Frontal cortex (tissue), 4 donors: ENCODE data around the gene MT1HL1. TPM values are rescaled to one million over a fixed set of nuclear protein-coding genes. Genes with fewer than 3 reads are reported as not detected.

Experiments used
- DNase-seq, 2 donors: peaks; one replicate each; pipeline ENCODE4 v3.0.0; 2012; ENCODE audit warnings: low spot score in 2 of 2
- FAIRE-seq: peaks from 2 replicates; lab custom pipeline; 2012; peaks lifted over from hg19 to GRCh38; lab: Jason Lieb, UNC
- total RNA-seq: library from RNA; depleted of rRNA; stranded (reverse); fragments of >200 nt; gene quantifications from one replicate; pipeline ENCODE4 v1.2.3, GENCODE V29; 2014
- donor health status: control.
- donor health status: control.
- donor health status: control.

Gene MT1HL1
- not detected for total RNA-seq

DNA sequence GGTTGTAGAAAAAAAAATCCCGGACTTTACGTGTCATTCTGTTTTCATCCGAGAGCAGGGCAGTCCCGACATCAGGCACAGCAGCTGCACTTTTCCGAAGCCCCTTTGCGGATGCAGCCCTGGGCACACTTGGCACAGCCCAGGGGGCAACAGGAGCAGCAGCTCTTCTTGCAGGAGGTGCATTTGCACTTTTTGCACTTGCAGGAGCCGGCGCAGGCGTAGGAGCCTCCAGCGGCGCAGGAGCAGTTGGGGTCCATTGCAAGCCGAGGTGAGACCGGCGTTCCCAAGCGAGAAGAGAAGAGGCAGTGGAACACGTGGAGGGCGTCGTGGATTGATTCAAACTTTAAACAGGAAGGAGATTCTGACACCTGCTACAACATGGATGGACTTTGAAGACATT, at the start of gene MT1HL1:
Gene MT1HL1, minus strand, starts transcription at position 326 of the 400 bp plus-strand sequence. Its CDS starts 69 bp downstream, at position 257.
- DNase-seq (no peak), FAIRE-seq (no peak)

DNA sequence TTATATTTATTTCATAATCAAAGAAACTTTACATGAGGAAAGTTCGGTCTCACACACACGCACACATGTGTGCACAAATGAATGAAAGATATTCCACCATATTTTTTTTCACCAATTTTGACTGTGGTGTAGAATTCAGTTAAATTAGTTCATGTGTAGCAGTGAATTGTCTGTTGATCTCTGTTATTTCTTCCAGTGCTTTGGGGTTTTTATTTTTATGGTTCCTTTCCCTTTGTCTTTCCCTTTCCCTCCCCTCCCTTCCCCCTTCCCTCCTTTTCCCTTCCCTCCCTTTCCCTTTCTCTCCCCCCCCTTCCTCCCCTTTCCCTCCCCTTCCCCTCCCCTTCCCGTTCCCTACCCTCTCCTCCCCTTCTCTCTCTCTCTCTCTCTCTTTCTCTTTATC, 46.7 kb upstream of the MT1HL1 start:
- FAIRE-seq (no peak), DNase-seq (no peak)

DNA sequence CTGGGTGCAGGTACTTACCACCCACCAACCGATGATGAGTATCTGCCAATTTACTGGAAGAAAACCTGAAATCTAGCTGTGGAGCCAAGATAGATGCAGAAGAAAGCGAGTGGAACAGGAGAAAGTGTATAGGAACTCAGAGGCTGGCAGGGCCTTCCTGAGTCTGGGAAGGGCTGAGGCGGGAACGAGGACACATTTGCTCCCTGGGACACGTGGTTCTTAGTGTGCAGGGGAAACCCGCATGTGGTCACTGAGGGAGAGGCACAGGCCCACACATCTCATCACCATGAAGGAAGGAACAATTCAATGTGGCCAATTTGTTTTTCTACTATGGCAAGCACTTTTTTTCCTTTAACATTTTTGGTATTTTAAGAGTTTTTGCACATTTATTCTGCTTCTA, 45.9 kb upstream of the MT1HL1 start:
- DNase-seq (no peak), FAIRE-seq (no peak)

DNA sequence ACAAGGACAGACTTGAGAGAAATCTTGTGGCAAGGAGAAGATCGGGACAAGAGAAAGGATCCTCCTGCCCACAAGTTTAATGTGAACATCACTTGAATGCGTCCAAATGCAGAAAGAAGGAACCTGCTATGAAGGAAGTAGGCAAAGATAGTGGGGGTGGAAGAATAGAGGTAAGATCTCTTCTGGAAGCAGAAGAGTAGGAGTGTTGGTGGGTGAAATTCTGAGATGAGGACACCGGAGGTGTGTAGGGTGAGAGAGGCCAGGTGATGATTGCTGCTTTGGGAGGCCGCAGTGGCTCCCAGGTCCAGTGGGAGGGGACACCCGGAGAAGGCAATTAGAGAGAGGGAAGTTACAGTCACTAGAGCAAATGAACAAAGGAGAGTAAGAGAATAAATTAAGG, 44.6 kb upstream of the MT1HL1 start:
- DNase-seq (no peak), FAIRE-seq (no peak)

DNA sequence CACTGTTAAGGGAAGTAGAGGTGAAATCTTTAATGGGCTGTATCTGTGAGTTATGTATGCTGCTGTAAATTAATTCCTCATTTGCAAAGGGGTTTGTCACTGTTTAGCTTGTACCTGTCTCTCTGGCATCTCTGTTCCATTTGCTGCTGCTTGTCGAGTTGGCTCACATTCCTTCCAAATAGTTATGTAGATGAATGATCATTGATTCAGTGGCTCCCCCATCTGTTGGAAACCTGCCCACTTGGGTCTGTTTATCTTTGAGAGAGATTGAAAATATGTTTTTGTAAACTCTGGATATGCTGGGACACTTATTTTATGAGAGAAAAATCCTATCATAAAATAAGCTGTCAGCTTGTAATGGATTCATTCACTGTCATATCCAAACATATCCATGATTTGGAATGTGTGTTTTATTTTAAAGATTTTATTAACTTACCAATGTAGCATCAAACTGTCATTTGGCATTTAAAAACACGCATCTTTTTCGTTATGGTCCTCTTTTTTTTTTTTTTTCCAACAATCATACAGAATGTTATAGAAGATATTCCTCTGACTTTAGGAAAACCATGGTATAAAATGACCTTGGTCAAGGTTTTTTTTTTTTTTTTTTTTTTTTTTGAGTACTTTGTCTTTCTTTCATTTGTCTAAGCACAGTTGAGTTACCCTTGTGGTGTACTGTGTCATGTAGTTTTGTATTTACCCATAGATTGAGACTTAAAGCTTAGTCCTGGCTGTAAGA, 41.2 kb upstream of the MT1HL1 start:
- no peak for DNase-seq
- no peak for FAIRE-seq

DNA sequence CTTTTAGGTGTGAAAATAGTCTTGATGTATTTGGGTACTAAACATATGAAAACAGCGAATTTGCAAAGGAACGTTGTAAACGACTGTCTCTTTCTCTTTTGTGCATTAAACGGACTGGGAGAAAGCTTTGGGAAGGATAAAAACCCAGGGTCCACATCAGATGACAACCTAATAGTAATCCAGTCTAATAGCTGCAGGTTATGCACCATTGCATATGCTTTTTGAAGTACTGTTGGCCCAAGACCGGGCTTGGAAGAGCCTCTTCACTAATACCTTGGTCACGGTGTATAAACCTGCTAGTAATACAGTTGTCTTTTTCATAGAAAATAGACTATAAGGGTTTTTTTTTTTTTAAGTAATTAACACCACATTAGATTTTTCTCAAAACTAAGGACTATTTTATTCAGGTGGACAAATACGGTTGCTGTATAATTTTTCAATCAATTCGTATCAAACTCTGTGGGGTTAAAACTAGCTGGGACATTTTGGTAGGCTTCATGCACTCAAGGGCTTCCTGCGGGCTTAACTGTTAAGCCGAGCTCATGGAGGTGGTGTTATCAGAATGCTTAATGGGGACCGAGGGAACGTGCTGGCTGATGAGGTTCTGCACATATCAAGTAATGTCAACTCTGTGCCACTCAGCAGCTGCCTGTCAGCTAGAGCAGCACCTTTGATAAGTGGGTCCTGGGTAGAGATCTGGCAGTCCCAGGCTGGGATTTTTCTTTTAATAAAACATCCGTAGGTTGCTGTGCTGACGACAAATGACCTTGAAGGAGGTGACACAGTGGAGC, 39.8 kb upstream of the MT1HL1 start:
- DNase-seq = no peak

DNA sequence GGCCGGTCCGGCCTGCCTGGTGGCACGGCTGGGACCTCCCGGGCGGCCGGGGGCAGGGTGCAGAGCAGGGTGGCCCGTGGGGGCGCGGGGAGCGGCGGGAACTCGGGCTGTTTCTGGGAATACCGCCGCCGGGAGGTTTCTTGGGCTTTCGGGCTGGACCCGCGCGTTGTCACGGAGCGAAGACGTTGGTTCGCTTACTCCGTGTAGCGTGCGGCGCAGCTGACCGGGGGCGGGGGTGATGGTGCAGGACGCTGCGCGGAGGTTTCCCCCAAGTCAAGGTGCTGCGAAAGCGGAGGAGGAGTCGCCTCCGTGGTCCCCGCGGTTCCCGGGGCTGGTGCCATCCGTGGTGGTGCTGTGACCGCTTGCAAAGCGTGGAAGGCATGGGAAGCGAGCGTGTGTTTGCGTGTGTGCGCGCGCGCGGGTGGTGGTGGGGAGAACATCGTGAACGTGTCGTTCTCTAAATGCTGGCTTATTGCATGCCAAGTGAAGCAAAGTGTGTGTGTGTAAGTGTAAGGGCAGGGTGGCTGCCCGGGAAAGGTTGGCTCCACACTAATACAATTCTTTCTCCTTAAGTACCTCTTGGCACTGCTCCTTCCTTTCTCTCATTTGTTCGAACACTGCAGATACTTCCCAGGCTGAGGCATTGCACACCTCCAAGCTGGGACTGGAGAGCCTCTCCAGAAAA, 38.8 kb upstream of the MT1HL1 start:
- FAIRE-seq (no peak), DNase-seq (peak; percentile 28 to 36)

More for the DNA sequence above, 39.8 kb upstream of the MT1HL1 start:
- FAIRE-seq = no peak

DNA sequence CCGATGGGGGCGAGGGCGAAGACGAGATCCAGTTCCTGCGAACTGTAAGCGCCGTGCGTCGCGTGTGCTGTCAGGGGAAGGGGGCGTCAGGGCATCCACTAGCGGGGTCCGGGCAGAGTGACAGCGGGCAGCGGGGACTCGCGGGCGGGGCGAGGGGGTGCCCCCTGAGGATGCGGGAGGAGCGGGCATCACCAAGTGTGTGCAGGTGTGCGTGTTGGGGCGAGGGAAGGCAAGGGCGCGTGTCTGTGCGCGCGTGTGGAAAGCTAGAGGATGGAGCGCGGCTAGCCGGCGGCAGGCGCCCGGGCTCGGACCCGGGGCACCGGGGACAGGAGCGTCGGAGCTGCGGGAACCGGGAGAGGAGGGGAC, 38.3 kb upstream of the MT1HL1 start:
- DNase-seq (peak in 1 of 2 donors; percentile 5), FAIRE-seq (no peak)

DNA sequence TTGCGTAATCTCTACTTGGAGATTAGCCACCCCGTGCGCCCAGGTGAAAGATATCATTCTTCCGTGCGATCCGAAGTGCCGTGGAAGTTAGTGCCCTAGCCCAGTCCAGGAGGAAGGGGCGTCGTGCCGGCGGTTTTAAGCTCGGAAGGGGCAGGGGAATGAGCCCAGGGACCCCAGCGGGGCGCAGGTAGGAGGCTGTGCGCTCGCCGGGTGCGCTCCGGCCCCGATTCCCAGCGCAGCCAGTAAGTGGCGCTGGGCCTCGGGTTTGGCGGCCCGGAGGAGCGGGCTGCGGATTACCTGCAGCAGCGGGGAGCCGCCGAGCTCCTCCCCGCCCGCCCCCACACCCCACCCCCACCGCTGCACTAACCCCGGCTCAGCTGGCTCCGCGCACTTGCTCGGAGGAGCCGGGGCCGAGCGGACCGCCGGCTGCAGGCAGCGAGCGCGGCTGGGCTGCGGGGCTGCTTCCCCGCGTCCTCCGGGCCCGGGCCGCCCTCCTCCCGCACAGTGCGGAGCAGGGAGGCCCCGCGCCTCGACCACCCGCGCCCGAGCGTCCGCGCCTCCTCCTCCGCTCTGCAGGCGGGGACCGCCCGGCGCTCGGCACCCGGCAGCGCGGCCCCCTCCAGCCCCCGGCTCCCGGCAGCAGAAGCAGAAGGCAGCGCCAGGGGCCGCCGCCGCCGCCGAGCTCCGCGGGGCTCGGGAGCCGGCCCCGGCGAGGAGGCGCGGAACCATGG, 37.7 kb upstream of the MT1HL1 start, which contains the start of gene RYR2:
Gene RYR2, plus strand, starts transcription at position 390 of the 731 bp plus-strand sequence. Its CDS starts 338 bp downstream, at position 728.
- DNase-seq = peak; percentile 44 to 55
- FAIRE-seq = no peak

DNA sequence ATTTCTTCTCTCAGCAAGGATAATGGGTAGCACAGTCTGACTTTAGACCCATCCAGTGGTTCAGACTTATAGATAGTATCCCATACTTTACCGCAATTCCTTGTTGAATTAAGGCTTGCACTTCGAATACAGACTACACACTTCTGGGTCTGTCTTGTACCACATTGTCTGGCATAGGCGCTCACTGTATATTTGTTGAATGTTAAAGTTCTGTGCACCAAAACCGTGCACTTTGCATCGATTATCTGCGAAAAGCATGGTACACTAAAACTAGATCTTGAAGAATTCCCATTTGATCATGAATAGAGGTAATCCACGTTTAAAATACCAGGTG, 37.2 kb upstream of the MT1HL1 start:
- no peak for DNase-seq
- FAIRE-seq = no peak

DNA sequence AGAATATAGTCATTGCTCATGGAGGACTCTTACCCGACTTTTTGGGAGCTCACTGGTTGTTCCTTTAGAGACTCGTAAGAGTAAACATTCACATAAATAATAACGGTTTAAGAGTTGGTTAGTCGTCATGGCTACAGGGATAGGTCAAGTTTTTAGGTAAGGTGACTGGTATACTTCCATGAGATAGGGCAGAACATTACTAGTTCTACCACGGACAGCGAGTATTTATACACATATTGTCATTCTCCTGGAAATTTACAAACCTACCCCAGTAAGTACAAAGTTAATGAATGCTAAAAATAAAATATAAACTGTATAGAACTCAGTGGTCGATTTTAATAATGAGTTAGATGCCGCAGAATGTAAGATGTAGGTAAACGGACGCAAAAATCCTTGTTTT, 36.6 kb upstream of the MT1HL1 start:
- FAIRE-seq = no peak

DNA sequence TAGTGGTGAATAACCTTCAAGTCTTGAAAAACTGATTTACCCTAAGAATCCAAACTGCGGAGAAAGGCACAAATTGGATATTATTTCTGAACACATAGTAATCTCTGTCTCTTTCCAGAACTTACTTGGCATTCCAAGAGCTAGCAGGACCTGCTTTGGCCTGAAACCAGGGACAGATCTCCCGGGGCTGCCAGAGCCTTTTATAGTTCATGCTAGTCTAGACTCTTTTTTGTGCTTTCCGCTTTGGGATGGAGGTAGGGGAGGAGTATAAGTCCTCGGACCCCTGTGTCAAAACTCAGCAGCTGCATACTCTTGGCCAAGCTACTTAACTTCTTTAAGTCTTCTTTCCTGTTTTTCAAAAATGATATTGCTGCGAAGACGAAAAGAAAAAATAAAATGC, 34.0 kb upstream of the MT1HL1 start:
- FAIRE-seq = no peak
- DNase-seq = no peak

More for the DNA sequence above, 36.6 kb upstream of the MT1HL1 start:
- DNase-seq = no peak

DNA sequence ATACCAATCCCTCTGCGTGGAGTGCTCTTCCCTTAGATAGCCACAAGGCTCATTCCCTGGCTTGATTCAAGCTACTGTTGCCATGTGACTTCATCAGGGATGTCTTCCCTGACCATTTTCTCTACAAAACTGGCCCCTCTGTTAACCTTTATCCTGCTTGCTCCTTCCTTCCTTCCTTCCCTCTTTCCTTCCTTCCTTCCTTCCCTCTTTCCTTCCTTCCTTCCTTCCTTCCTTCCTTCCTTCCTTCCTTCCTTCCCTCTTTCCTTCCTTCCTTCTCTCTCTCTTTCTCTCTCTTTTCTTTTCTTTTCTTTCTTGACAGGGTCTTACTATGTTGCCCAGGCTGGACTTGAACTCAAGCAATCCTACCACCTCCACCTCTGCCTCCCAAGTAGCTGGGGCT, 31.5 kb upstream of the MT1HL1 start:
- FAIRE-seq = no peak
- DNase-seq = no peak

DNA sequence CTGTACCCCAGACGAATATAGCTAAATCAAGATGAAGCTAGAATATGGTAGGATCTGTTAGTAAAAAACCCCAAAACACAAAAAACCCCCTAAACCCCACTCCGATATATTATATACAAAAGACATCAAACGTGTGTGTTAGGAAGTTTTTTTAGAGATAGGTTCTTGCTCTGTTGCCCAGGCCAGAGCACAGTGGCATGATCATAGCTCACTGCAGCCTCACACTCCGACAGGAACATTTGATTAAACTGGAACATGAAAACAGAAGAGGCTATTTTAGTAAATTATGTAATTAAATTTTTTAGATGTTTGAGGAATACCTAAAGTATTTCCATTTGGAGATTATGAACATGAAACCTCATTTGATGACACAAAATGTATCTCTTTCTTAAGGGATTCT, 29.6 kb upstream of the MT1HL1 start:
- no peak for FAIRE-seq
- no peak for DNase-seq

DNA sequence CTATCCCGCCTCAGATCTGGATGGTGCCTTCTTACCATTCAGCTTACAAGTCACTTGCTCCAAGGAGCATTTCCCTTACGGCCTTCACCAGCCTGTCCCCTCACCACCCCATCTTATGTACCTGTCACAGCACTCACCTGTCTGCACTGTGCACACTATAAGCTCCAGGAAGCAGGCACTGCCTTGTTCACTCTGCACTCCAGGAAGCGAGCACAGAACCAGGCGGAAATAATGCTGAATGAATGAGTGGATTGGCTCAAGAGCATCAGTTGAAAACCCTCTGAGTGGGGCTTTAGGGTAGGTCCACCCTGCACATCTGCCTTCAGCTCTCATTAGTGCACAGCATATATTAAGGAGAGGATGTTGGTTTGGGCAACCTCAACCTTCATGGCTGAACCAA, 28.8 kb upstream of the MT1HL1 start:
- no peak for DNase-seq
- FAIRE-seq = no peak

DNA sequence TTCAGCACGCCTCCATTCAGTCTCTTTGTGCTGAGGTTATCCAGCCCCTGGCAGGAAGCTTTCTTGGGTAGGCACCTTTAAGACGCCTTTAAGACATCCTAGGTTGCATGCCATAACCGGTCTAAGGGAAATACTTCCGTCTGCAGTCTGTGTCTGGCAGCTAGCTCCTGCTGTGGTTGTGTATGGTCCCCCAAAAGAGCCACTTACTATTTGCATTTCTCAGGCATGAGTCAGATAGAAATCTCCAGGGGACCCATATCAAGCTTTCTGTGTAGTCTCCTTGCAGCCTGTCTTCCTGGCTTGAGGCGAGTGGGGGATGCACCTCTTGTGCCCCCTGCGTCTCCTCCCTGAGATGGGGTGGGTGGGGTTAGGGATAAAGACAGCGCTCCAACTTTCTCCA, 27.8 kb upstream of the MT1HL1 start:
- DNase-seq = no peak
- FAIRE-seq = no peak

DNA sequence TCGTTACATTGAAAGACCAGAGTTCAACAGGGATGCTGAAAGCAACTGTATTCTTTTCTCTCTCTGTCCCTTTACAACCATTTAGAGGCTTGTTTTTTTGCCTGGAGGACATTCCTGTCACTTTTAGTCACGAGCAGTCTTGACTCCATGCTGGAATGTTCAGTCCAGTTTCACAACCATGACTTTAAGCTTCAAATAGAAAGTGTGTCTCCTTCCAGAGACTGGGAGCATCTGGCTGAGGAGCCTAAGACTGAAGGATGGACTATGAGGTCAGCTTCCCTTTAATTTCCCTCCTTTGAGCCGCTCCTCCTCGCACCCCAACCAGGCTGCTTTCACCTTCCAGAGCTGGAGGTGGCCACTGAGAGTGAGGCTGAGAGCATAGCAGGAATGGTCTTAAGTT, 27.2 kb upstream of the MT1HL1 start:
- DNase-seq (no peak), FAIRE-seq (no peak)

DNA sequence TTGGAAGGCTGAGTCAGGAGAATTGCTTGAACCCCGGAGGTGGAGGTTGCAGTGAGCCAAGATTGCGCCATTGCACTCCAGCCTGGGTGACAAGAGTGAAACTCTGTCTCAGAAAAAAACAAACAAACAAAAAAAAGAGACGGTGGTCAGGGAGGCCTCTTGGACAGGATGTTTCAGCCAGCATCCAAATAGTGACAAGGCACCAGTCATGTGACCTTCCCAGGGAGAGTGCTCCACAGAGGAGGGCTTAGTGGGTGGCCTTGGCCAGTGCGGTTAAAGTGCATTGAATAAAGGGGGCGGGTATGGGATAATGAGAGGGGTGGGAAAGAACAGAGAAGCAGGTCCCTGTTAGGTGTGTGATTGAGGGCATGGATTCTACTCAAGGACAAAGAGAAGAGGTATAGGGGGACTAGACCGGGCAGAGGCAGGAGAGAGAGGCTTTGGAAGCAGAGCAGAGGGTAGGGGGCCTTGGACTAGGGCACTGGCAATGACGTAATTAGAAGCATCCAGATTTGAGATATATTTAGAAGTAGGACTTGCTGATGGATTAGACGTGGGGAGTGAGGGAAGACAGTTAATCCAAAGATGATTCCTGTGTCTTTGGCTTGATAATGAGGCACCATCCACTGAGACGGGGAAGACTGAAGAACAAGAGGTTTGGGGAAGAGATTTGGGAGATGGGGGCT, 25.8 kb upstream of the MT1HL1 start:
- FAIRE-seq (no peak), DNase-seq (no peak)

DNA sequence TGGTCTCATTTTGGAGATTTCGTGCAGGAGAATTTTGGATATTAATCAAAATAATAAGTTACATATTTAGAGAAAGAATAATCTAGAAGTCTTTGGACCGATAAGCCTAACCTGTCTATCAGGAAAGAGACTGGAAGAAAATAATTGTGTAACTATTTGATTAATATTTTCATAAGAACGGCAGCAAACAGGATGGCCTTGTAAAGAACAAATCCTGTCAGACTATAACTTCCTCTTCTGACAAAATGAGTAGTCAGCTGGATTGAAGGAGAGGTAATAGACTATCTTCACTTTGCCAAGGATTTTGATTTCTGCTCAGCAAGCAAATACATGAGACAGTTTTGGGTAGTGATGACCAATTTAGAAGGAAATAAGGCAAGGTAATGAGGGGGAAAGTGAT, 25.0 kb upstream of the MT1HL1 start:
- DNase-seq (no peak), FAIRE-seq (no peak)
